GM10248 (cell line): Measurements from ENCODE around the gene TALDO1.

Source experiments
- CTCF ChIA-PET: fragments of 300-600 bp; sonication (Branson Sonifier 250); formaldehyde crosslinking; extraction: SDS; loops from one replicate; lab custom pipeline; 2021; ENCODE audit warnings: antibody characterized with exemption; lab: Yijun Ruan, JAX
- POLR2A ChIA-PET: fragments of 350-650 bp; sonication (Branson Sonifier 250); formaldehyde crosslinking; extraction: SDS; loops from one replicate; lab custom pipeline; 2020; ENCODE audit warnings: antibody characterized with exemption; lab: Yijun Ruan, JAX
- DNase-seq: peaks from one replicate; pipeline ENCODE4 v3.0.0; 2012; ENCODE audit errors: extremely low spot score
- TF ChIP-seq, protein P1 (sequence below): IDR thresholded peaks from 2 replicates; pipeline ENCODE4 v1.5.1; 2012; ENCODE audit warnings: mild to moderate bottlenecking, low read depth; ENCODE audit errors: extremely low read depth, missing control alignments, control extremely low read depth

Gene TALDO1

DNA sequence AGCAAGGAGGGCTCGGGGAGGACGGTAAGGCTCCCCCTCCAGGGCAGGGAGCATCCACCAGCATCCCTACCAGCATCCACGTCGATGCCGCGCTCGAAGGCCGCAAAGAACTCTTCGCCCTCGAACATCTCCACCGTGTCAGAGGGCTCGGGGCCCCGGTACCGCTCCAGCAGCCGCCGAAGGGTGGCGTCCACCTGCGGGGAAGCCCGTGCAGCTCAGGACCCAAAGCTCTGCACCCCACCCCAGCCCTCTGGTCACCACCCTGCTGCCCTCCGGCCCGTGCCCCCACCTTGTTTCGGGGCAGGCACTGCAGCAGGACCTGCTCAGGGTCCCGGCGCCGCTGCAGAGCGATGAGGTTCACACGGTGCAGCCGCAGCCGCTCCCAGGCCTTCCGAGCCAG lies 53.2 kb downstream of the TALDO1 start:
- CTCF ChIA-PET = interaction anchor here (1.1 to 2.0 kb wide), 2 partner anchors 18 to 246 kb away, joined by 4 to 5 read pairs; partner anchors contain the start of gene PNPLA2
- POLR2A ChIA-PET = no interaction called here
- TF ChIP-seq, protein P1, sequence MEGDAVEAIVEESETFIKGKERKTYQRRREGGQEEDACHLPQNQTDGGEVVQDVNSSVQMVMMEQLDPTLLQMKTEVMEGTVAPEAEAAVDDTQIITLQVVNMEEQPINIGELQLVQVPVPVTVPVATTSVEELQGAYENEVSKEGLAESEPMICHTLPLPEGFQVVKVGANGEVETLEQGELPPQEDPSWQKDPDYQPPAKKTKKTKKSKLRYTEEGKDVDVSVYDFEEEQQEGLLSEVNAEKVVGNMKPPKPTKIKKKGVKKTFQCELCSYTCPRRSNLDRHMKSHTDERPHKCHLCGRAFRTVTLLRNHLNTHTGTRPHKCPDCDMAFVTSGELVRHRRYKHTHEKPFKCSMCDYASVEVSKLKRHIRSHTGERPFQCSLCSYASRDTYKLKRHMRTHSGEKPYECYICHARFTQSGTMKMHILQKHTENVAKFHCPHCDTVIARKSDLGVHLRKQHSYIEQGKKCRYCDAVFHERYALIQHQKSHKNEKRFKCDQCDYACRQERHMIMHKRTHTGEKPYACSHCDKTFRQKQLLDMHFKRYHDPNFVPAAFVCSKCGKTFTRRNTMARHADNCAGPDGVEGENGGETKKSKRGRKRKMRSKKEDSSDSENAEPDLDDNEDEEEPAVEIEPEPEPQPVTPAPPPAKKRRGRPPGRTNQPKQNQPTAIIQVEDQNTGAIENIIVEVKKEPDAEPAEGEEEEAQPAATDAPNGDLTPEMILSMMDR = no peak
- no peak for DNase-seq

DNA sequence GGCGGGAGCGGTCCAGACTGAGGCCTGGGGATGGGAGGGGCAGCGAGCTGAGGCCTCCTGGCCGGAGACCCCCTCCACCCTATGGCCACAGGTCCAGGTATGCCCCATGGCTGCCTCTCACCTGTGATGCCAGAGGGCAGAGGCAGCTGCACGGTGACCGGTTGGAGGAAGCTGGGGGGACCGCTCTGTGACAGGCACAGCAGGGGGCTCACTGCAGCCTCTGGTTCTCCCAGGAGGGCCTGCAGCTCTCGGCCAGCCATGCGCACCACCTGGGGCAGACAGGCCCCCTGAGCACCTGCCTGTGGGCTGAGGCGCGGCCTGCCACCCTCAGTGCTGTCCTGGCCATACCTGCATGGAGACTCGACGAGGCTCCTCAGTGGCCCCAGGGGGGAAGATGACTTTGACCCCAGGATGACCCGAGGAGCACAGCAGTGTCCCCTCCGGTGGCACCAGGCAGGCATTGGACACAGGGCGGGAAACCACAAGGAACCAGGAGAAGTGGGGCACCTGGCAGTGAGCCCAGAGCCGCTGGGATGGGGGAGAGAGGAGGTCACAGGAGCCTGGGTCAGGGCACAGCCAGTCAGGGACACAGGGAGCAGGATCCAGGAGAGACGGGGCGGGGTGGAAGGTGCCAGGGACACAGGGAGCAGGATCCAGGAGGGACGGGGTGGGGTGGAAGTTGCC lies 54.0 kb downstream of the TALDO1 start:
- POLR2A ChIA-PET = no interaction called here
- DNase-seq = no peak
- TF ChIP-seq, protein P1 = no peak
- CTCF ChIA-PET = interaction anchor here (1.1 to 2.0 kb wide), 2 partner anchors 17 to 247 kb away, joined by 4 to 5 read pairs; partner anchors contain the start of gene PNPLA2

DNA sequence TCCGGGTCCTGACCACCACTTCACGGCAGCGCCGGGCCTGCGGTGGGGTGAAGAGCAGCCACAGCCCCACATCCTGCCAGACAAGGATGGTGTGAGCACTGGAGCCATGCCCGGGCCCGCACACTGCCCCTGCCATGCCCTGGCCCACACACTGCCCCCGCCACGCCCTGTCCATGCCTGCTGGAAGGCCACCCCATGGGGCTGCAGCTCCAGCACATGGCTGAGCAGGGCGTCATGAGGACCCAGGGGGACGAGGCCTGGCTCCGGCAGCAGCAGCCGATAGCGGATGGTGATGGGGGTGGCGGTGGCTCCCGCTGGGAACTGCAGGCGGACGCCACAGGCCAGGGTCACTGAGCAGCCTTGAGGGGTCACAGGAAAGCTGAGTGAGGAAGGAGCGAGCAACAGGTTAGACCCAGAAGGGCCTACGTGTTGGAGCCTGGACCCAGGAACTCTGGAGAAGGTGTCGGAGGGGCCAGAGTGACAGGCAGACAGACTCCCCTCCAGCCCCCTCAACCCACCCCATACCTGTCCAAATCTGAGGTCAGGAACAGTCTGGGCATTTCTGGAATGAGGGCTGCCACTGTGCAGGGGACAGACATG lies 54.9 kb downstream of the TALDO1 start:
- CTCF ChIA-PET = interaction anchor here (2.0 kb wide), 1 partner anchor 16 kb away, joined by 5 read pairs; the partner anchor contains the start of gene PNPLA2
- TF ChIP-seq, protein P1 = no peak
- DNase-seq = no peak
- POLR2A ChIA-PET = interaction anchor here (1.0 kb wide), 1 partner anchor 17 kb away, joined by 3 read pairs; the partner anchor contains the start of gene PNPLA2

DNA sequence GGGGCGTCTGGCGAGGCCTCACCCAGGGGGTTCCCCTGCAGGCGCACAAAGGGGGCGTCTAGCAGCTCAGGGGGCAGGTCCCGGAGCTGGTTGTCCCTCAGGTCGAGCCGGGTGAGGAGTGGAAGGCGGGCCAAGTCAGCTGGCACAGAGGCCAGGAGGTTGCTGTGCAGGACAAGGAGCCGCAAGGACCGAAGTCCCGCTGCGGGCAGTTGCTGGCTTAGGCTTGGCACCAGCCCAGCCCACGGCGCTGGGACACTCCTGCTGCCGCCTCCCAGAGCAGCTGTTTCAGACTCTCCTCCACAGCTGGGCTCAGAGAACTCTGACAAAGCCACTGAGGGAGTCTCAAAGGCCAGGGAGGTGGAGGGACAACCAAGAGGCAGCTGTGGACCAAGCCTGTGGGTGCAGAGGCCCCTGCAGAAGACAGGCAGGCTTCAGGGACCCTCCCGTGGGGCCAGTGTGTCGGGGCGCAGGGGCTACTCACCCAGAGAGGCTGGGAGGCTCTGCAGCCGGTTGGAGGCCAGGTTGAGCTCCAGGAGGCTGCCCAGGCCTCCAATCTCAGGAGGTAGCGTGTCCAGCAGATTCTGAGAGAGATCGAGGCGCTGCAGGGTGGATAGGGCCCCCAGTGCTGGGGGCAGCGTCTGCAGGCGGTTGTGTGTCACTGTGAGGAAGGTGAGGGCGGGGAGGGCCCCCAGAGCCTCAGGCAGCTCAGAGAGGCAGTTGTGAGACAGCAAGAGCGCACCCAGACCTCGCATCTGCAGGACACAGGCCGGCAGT lies 55.6 kb downstream of the TALDO1 start:
- ChIA-PET CTCF (no interaction called here), POLR2A (interaction anchor here (1.0 kb wide), 1 partner anchor 16 kb away, joined by 3 read pairs; the partner anchor contains the start of gene PNPLA2)
- TF ChIP-seq, protein P1 = no peak
- no peak for DNase-seq

DNA sequence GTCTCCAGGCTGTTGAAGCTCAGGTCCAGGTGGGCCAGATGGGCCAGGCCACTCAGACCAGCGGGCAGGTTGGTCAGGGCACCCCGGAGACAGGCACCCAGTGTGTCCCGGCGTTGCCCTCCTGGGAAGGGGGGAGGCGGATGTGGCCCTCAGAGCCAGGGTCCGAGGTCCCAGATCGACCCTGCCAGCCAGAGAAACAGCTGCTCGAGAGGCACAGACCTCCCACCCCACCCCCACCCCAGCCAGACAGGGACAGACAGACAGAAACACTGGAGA lies 56.1 kb downstream of the TALDO1 start:
- no peak for DNase-seq
- CTCF ChIA-PET = no interaction called here
- TF ChIP-seq, protein P1 = no peak
- POLR2A ChIA-PET = no interaction called here

DNA sequence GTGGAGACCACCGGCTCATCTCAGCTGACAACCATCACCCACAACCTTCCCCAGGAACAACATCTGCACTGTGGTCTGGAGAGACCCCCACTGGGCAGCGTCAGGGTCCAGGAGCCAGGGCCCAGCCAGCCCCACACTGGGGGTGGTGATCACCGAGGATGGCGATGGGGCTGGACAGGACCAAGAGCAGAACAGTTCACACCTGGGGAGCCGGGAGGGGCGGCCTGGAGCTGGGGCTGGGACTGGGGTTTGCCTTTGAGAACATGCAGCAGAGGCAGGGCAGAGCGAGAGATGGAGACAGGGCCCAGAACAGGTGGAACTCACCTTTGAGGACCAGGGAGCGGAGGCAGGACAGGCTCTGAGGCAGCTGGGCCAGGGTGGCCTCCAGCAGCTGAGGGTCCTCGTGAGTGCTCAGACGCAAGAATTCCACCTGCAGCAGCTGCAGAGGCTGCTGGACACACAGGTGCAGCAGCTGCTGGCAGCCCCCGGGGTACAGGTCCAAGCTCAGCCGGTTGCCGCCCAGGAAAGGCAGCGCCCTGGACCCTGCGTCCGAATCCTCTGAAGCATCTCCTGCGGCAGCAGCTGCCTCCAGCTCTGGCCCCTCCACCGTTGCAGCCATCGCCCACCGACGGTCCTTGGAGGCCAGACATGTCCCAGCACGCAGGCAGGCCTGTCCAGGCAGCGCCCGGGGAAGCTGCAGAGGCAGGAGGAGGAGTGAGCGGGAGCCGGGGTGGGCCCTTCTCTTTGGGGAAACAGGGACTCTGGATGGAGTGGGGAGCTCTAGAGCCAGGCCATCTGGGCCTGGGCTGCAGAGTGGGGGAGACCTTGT lies 56.7 kb downstream of the TALDO1 start:
- DNase-seq = no peak
- CTCF ChIA-PET = interaction anchor here (1.1 kb wide), 1 partner anchor 18 kb away, joined by 5 read pairs; no protein-coding TSS in a partner anchor
- TF ChIP-seq, protein P1 = no peak
- POLR2A ChIA-PET = interaction anchor here (1.2 kb wide), 1 partner anchor 16 kb away, joined by 4 read pairs; no protein-coding TSS in a partner anchor
